Gastrocnemius medialis (tissue), 4 donors: Measurements from ENCODE around the gene NUDT12.

Experiments used
- POLR2A ChIP-seq, 2 donors: fragments of 450-650 bp; IDR thresholded peaks; one replicate each; pipeline ENCODE4 v1.6.1; 2017; ENCODE audit warnings: antibody characterized with exemption in 2 of 2, mild to moderate bottlenecking in 2 of 2, moderate library complexity in 2 of 2
- TF ChIP-seq, protein P1 (sequence below), 5 experiments: fragments of 450-650 bp in 3 of 5; fragments of 200-600 bp in 2 of 5; sonication (generic) in 2 of 5; IDR thresholded peaks in 4 of 5; conservative IDR thresholded peaks in 1 of 5; 1 replicate in 4 of 5; 2 replicates in 1 of 5; pipeline ENCODE4 v1.5.1; 2016 to 2019; ENCODE audit warnings: antibody characterized with exemption in 5 of 5, mild to moderate bottlenecking in 3 of 5, moderate library complexity in 3 of 5

DNA sequence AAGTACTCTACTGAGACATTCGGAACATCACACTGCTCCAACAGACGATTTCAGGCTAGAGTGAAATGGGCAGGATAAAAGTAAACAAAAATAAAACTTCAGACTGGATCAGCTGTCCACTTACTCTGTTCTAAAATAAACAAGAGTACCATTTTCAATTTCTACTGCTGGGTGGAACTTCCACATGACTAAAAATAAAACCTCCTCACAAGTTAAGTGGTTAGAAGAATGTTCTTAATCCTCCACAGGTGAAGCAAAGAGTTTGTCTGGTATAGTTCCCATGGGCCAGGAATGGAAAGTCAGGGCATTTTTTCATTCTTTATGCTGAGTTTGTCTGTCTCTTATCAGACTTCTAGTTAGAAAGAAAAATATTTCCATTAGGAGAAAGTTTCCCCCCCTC lies 15.7 kb downstream of the NUDT12 start:
- TF ChIP-seq, protein P1, sequence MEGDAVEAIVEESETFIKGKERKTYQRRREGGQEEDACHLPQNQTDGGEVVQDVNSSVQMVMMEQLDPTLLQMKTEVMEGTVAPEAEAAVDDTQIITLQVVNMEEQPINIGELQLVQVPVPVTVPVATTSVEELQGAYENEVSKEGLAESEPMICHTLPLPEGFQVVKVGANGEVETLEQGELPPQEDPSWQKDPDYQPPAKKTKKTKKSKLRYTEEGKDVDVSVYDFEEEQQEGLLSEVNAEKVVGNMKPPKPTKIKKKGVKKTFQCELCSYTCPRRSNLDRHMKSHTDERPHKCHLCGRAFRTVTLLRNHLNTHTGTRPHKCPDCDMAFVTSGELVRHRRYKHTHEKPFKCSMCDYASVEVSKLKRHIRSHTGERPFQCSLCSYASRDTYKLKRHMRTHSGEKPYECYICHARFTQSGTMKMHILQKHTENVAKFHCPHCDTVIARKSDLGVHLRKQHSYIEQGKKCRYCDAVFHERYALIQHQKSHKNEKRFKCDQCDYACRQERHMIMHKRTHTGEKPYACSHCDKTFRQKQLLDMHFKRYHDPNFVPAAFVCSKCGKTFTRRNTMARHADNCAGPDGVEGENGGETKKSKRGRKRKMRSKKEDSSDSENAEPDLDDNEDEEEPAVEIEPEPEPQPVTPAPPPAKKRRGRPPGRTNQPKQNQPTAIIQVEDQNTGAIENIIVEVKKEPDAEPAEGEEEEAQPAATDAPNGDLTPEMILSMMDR (IDR thresholded peaks at IDR 0.05 in 4 of 5, conservative IDR thresholded peaks at IDR 0.05 in 1 of 5), result no peak
- TF ChIP-seq POLR2A (IDR thresholded peaks at IDR 0.05), result no peak
